H9 (cell line): Measurements from ENCODE around the gene RBM15. TPM values are rescaled to one million over a fixed set of nuclear protein-coding genes. Genes with fewer than 3 reads are reported as not detected.

Source experiments
- DNase-seq: peaks from one replicate; pipeline ENCODE4 v3.0.0-alpha.2; 2017
- H2AFZ ChIP-seq: one replicate; pipeline ENCODE4 v1.6.1; 2013; ENCODE audit warnings: mild to moderate bottlenecking, low read length, control low read depth, moderate library complexity
- H2AK5ac ChIP-seq: 2 replicates; pipeline ENCODE4 v1.6.1; 2013; ENCODE audit warnings: low read length, control low read depth, mixed read lengths; ENCODE audit not compliant: insufficient read length
- H2BK120ac ChIP-seq: one replicate; pipeline ENCODE4 v1.6.1; 2013; ENCODE audit warnings: low read depth, mild to moderate bottlenecking, low read length, control low read depth, inconsistent platforms; ENCODE audit not compliant: poor library complexity, severe bottlenecking
- H2BK12ac ChIP-seq: 2 replicates; pipeline ENCODE4 v1.6.1; 2013; ENCODE audit warnings: low read length, control low read depth, mixed read lengths, low read depth; ENCODE audit not compliant: insufficient read length
- H2BK15ac ChIP-seq: 2 replicates; pipeline ENCODE4 v1.6.1; 2013; ENCODE audit warnings: low read depth, low read length, control low read depth
- H2BK20ac ChIP-seq: one replicate; pipeline ENCODE4 v1.6.1; 2013; ENCODE audit warnings: low read depth, mild to moderate bottlenecking, low read length, control low read depth, inconsistent platforms; ENCODE audit not compliant: poor library complexity, severe bottlenecking
- H2BK5ac ChIP-seq: 2 replicates; pipeline ENCODE4 v1.6.1; 2013; ENCODE audit warnings: low read length, control low read depth, mixed read lengths; ENCODE audit not compliant: insufficient read length
- H3K14ac ChIP-seq: 2 replicates; pipeline ENCODE4 v1.6.1; 2013; ENCODE audit warnings: low read length, control low read depth; ENCODE audit not compliant: insufficient read depth
- H3K18ac ChIP-seq: 2 replicates; pipeline ENCODE4 v1.6.1; 2013; ENCODE audit warnings: low read depth, mild to moderate bottlenecking, mixed read lengths, low read length, control low read depth; ENCODE audit not compliant: insufficient read length
- H3K23ac ChIP-seq: 2 replicates; pipeline ENCODE4 v1.6.1; 2013; ENCODE audit warnings: low read length, control low read depth, mixed read lengths, low read depth; ENCODE audit not compliant: insufficient read length
- H3K23me2 ChIP-seq: 2 replicates; pipeline ENCODE4 v1.6.1; 2013; ENCODE audit warnings: low read depth, mild to moderate bottlenecking, mixed read lengths, low read length, control low read depth; ENCODE audit not compliant: insufficient read length, poor library complexity, severe bottlenecking
- H3K27ac ChIP-seq: 2 replicates; pipeline ENCODE4 v1.5.1; 2013; ENCODE audit warnings: low read length, control low read depth, mixed read lengths, low read depth; ENCODE audit not compliant: insufficient read length
- H3K27me3 ChIP-seq: 2 replicates; pipeline ENCODE4 v1.6.1; 2013; ENCODE audit warnings: low read length, control low read depth, inconsistent platforms; ENCODE audit not compliant: insufficient read depth
- H3K4ac ChIP-seq: 2 replicates; pipeline ENCODE4 v1.6.1; 2013; ENCODE audit warnings: low read depth, mild to moderate bottlenecking, control low read depth, inconsistent platforms, low read length, moderate library complexity
- H3K4me1 ChIP-seq: 2 replicates; pipeline ENCODE4 v1.6.1; 2013; ENCODE audit warnings: low read length, control low read depth, inconsistent platforms; ENCODE audit not compliant: insufficient read depth
- H3K4me2 ChIP-seq: 2 replicates; pipeline ENCODE4 v1.6.1; 2013; ENCODE audit warnings: low read length, control low read depth, mixed read lengths; ENCODE audit not compliant: insufficient read length, insufficient read depth
- H3K56ac ChIP-seq: 2 replicates; pipeline ENCODE4 v1.6.1; 2013; ENCODE audit warnings: low read depth, mild to moderate bottlenecking, mixed read lengths, low read length, control low read depth; ENCODE audit not compliant: insufficient read length
- H3K79me1 ChIP-seq: 2 replicates; pipeline ENCODE4 v1.6.1; 2013; ENCODE audit warnings: low read depth, mild to moderate bottlenecking, moderate library complexity, low read length, control low read depth, inconsistent platforms; ENCODE audit not compliant: insufficient read depth, poor library complexity, severe bottlenecking
- H3K79me2 ChIP-seq: 2 replicates; pipeline ENCODE4 v1.6.1; 2013; ENCODE audit warnings: low read length, control low read depth, inconsistent platforms; ENCODE audit not compliant: insufficient read depth
- H3K9ac ChIP-seq: 2 replicates; pipeline ENCODE4 v1.6.1; 2013; ENCODE audit warnings: low read length, control low read depth, mixed read lengths; ENCODE audit not compliant: insufficient read length; ENCODE audit errors: extremely low read depth
- H3K9me3 ChIP-seq: one replicate; pipeline ENCODE4 v1.6.1; 2013; ENCODE audit warnings: low read depth, low read length, inconsistent platforms; ENCODE audit not compliant: control insufficient read depth
- H3T11ph ChIP-seq: one replicate; pipeline ENCODE4 v1.6.1; 2013; ENCODE audit warnings: mild to moderate bottlenecking, low read length, control low read depth, inconsistent platforms
- H4K20me1 ChIP-seq: one replicate; pipeline ENCODE4 v1.6.1; 2013; ENCODE audit not compliant: control insufficient read depth, insufficient read length, insufficient read depth
- H4K5ac ChIP-seq: 2 replicates; pipeline ENCODE4 v1.6.1; 2013; ENCODE audit warnings: low read depth, mild to moderate bottlenecking, mixed read lengths, low read length, control low read depth; ENCODE audit not compliant: insufficient read length
- H4K8ac ChIP-seq: replicated peaks from 2 replicates; pipeline ENCODE4 v1.6.1; 2013; ENCODE audit warnings: low read length, control low read depth, mixed read lengths, low read depth; ENCODE audit not compliant: insufficient read length
- H4K91ac ChIP-seq: 2 replicates; pipeline ENCODE4 v1.6.1; 2013; ENCODE audit warnings: low read depth, mild to moderate bottlenecking, moderate library complexity, mixed read lengths, low read length, control low read depth; ENCODE audit not compliant: insufficient read length
- H3K27ac Mint-ChIP-seq, 3 experiments: 2 replicates in 2 of 3; 3 replicates in 1 of 3; pipeline ENCODE4 v1.8.0; 2020 to 2021; ENCODE audit warnings: mixed read lengths in 3 of 3, mild to moderate bottlenecking in 1 of 3, moderate library complexity in 1 of 3
- H3K27me3 Mint-ChIP-seq: 2 replicates; pipeline ENCODE4 v1.8.0; 2021; ENCODE audit warnings: low read depth, mild to moderate bottlenecking, moderate library complexity, mixed read lengths
- H3K36me3 Mint-ChIP-seq, 3 experiments: 2 replicates in 2 of 3; 3 replicates in 1 of 3; pipeline ENCODE4 v1.8.0; 2020 to 2021; ENCODE audit warnings: low read depth in 3 of 3, mixed read lengths in 3 of 3; ENCODE audit not compliant: insufficient read depth in 1 of 3
- H3K4me1 Mint-ChIP-seq, 2 experiments: 2 replicates each; pipeline ENCODE4 v1.8.0; 2020; ENCODE audit warnings: mixed read lengths in 2 of 2
- H3K4me3 Mint-ChIP-seq, 2 experiments: 2 replicates in 1 of 2; 3 replicates in 1 of 2; pipeline ENCODE4 v1.8.0; 2020 to 2021; ENCODE audit warnings: mild to moderate bottlenecking in 2 of 2, mixed read lengths in 2 of 2, moderate library complexity in 1 of 2
- H3K9me3 Mint-ChIP-seq, 2 experiments: 2 replicates in 1 of 2; 3 replicates in 1 of 2; pipeline ENCODE4 v1.8.0; 2020; ENCODE audit warnings: mild to moderate bottlenecking in 2 of 2, mixed read lengths in 2 of 2, moderate library complexity in 1 of 2
- WGBS: extraction: QIAGEN DNeasy Blood & Tissue Kit; methylation state at CpG from one replicate; pipeline ENCODE4 v1.1.7; 2013; ENCODE audit warnings: missing lambda C conversion rate, low lambda C conversion rate, mixed read lengths; ENCODE audit not compliant: insufficient read length; ENCODE audit errors: extremely low coverage; 5-methylcytosine and 5-hydroxymethylcytosine counted together
- total RNA-seq: library from RNA; stranded (reverse); gene quantifications from 2 replicates; pipeline ENCODE4 v1.2.1, GENCODE V29; 2021
- TF ChIP-seq, protein P1 (sequence below): fragments of 200-600 bp; sonication (generic); conservative IDR thresholded peaks from 3 replicates; pipeline ENCODE4 v1.8.0; 2021; ENCODE audit warnings: antibody characterized with exemption, mild to moderate bottlenecking

The RBM15 gene
- total RNA-seq, 1 experiment from 2014 or later = 62.0 TPM

DNA sequence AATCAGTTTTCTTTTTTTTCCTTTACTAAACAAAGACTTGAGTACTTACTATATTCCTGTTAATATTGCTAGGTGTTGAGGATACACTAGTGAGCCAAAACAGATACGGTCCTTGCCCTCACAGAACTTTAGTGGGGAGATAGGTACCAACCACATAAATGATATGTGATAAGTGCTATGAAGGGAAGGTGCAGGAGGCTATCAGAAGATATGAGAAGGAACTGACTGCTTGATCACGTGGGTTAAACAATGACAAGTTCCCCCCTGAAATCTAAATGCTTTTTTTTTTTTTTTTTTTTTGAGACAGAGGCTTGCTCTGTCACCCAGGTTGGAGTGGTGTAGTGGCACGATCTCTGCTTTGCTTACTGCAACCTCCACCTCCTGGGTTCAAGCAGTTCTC lies 25.0 kb downstream of the RBM15 start:
- Histone ChIP-seq H3K79me2 (no peaks in the 10 kb centered on the region; the same call in 1 of the 2 replicates), H2BK12ac (no peak overlapping the region), H4K91ac (no peak overlapping the region), H3K9ac (no peak overlapping the region), H2BK15ac (no peak overlapping the region), H3K4me2 (no peak overlapping the region), H3T11ph (no peak overlapping the region), H4K5ac (no peak overlapping the region), H3K14ac (no peak overlapping the region), H3K79me1 (peaks cover 8% of the 10 kb centered on the region), H2AFZ (no peak overlapping the region), H2BK20ac (no peak overlapping the region), H3K27me3 (no peaks in the 10 kb centered on the region), H3K18ac (no peak overlapping the region), H3K23ac (no peak overlapping the region), H2BK5ac (no peak overlapping the region), H3K9me3 (no peaks in the 10 kb centered on the region), H3K23me2 (no peaks in the 10 kb centered on the region), H3K4me1 (no peaks in the 10 kb centered on the region), H3K27ac (no peak overlapping the region), H3K56ac (no peak overlapping the region), H4K20me1 (no peaks in the 10 kb centered on the region), H2AK5ac (no peak overlapping the region), H2BK120ac (no peak overlapping the region), H4K8ac (no peak overlapping the region), H3K4ac (no peak overlapping the region)
- Mint-ChIP-seq H3K27ac (no peak overlapping the region), H3K36me3 (peaks cover 7 to 38% (median 34%) of the 10 kb centered on the region in 3 experiments; a peak in 6 of 7 replicates), H3K27me3 (no peaks in the 10 kb centered on the region), H3K4me3 (no peak overlapping the region), H3K4me1 (no peaks in the 10 kb centered on the region), H3K9me3 (no peaks in the 10 kb centered on the region)
- no peak for DNase-seq
- TF ChIP-seq, protein P1, sequence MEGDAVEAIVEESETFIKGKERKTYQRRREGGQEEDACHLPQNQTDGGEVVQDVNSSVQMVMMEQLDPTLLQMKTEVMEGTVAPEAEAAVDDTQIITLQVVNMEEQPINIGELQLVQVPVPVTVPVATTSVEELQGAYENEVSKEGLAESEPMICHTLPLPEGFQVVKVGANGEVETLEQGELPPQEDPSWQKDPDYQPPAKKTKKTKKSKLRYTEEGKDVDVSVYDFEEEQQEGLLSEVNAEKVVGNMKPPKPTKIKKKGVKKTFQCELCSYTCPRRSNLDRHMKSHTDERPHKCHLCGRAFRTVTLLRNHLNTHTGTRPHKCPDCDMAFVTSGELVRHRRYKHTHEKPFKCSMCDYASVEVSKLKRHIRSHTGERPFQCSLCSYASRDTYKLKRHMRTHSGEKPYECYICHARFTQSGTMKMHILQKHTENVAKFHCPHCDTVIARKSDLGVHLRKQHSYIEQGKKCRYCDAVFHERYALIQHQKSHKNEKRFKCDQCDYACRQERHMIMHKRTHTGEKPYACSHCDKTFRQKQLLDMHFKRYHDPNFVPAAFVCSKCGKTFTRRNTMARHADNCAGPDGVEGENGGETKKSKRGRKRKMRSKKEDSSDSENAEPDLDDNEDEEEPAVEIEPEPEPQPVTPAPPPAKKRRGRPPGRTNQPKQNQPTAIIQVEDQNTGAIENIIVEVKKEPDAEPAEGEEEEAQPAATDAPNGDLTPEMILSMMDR = no peak
- WGBS = no CpG with 5 or more reads among the region's 3 CpGs
